NCI-H2227 (cell line): ENCODE results near the gene PROK1.
"Not testable (repeated sequence)": the region's sequence is repeated elsewhere in the genome, so short reads cannot be mapped to it uniquely, and the experiment has no call there.

Experiments used
- DNase-seq: peaks from one replicate; lab custom pipeline; 2025; ENCODE audit not compliant: unreplicated experiment; lab: John Stamatoyannopoulos, UW

PROK1 gene, protein sequence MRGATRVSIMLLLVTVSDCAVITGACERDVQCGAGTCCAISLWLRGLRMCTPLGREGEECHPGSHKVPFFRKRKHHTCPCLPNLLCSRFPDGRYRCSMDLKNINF

DNA sequence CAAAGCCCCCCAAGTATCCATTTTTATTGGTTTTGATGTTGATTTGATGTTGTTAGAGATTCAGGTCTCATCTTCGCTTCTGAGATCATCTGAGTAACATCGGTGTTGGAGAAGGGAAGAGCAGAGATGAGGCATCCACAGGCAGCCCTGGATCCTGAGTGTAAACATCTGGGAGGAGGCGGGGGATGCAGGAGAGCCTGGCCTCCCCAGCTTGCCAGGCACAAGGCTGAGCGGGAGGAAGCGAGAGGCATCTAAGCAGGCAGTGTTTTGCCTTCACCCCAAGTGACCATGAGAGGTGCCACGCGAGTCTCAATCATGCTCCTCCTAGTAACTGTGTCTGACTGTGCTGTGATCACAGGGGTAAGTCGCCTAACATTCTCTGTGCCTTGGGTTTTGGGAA is at the start of gene PROK1:
Gene PROK1, plus strand, starts transcription at position 221 of the 400 bp plus-strand sequence. Its CDS starts 68 bp downstream, at position 289.
- no peak for DNase-seq

DNA sequence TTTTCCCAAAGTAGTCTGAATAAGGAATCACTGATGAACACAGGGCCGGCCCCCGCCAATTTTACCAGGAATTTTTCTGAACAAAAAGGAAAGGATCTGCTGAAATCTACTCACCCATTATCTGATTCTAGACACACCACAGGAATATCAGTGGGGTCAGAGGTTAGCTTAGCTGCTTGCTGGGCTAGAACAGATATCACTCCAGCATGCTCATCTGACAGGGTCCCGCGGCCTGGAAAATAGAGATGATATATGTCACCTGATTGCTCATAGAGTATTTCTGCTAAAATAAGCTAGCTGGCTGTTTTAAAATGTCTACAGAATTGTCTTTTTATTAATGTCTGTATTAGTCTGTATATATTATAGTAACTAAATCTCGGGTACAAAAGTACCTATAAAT is 47.1 kb upstream of the PROK1 start:
- no peak for DNase-seq

DNA sequence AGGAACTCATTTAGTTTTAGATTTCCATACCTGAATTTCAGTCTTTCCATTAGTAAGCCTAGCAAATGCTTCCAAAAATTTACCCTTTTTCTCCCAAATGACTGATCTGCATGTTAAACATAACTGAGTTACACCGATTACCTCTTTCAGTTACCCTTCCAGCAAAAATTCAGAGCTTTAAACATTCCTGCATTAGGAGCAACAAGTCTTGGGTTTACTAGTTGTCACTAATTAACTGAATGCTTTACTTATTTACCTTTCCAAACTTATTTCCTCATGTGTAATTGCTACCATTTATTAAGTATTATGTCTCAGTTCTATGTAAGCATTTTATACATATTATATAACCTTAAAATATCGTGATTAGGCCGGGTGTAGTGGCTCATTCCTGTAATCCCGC is 46.5 kb upstream of the PROK1 start:
- DNase-seq, result no peak

DNA sequence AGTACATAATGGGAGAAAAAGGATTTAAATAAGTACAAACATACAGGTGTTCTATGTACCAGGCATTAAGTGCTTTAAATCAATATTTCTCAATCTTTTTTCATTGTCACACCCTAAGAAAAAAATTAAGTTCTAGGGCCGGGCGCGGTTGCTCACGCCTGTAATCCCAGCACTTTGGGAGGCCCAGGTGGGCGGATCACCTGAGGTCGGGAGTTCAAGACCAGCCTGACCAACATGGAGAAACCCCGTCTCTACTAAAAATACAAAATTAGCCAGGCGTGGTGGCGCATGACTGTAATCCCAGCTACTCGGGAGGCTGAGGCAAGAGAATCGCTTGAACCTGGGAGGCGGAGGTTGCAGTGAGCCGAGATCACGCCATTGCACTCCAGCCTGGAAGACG is 44.5 kb upstream of the PROK1 start:
- DNase-seq, result not testable (repeated sequence)

DNA sequence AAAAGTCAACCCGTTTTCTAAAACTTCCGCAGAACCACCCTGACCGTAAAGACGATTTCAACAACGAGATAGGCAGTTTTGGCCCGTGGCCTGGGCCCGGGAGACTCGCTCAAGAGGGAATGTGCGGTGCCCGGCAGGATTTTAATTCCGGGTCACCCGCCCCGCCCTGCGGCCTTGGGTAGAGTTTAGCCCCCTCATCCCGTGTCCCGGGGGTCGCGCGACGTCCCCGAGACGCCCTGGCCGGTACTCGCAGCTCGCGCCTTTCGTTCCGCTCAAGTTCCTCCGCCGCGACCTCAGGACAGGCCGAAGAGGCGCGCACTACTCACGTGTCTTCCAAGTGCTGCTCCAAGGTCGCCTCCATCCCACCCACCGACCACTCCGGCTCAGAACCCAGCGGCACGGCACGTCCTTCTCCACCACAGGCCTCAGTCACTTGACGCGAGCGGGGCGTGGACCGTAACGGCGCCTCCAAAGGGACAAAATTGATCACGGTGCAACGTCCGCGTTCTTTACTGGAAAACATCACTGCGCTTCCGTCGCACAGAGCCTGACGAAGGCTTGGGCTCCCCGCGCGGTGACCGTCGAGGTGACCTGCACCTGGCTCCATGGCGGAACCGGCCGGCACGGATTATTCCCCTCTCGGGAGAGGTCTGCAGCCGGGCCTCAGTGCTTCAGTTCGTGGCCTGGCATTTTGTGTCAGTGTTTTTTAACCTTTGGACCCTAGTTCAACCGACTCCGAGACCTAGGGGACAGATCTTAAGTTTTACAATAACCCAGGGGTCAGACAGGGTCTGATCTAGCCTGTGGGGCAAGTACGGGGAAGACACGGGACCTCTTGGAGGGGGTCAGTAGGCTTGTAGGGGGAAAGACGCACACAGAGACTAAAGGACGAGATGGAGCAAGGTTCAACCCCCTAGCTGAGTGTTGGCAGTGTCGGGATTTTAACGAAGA is 43.4 kb upstream of the PROK1 start, which contains the start of gene LAMTOR5:
Gene LAMTOR5, minus strand, starts transcription at position 435 of the 951 bp plus-strand sequence. Its CDS starts 74 bp downstream, at position 361.
- peak; percentile 97 for DNase-seq

DNA sequence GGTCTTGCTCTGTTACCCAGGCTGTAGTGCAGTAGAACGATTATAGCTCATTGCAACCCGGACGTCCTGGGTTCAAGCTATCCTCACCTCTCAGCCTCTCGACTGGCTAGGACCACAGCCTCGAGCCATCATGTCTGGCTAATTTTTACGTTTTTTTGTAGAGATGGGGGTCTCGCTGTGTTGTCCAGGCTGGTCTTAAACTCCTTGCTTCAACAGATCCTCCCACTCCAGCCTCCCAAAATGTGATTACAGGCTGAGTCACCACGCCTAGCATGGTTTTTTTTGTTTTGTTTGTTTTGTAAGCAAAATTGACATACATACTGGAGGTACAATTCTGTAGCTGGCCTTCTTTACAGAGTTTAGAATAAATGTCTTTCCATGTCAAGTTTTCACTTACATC is 42.5 kb upstream of the PROK1 start:
- DNase-seq, result no peak

DNA sequence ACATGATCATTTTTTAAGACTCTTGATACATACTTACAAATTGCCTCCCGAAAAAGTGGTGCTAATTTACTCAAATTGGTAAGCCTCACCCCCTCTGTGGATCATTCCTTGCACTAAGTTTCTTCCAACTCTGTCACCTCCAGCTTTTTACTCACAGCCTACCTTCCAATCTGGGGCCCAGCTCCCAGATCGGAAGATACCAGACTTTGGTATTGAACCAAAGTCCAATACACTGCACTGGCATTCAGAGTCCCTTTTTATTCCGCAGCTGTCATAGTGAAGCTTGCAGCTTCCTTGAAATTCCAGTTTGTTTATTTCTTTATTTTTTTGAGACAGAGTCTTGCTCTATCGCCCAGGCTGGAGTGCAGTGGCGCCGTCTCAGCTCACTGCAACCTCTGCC is 41.6 kb upstream of the PROK1 start:
- no peak for DNase-seq

DNA sequence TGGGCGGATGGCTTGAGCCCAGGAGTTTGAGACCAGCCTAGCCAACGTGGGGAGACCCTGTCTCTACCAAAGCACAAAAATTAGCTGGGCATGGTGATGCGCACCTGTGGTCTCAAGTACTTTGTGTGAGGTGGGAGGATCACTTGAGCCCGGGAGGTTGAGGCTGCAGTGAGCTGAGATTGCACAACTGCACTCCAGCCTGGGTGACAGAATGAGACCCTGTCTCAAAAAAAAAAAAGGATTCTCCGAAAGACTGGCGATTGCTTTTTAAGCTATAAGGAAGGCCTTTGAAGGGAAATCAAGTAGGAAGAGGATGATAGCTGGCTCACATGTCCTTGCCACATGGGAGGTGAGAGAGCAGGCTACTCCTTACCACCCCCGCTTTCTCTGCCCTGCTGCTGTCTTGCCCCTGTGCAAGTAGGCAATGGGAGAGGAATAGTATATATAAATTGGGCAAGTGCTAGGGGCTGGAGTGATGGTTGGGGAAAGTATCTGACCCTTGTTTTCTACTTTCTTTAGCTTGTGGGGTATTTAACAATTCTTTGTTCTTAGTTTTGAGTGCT is 39.7 kb upstream of the PROK1 start:
- no peak for DNase-seq

DNA sequence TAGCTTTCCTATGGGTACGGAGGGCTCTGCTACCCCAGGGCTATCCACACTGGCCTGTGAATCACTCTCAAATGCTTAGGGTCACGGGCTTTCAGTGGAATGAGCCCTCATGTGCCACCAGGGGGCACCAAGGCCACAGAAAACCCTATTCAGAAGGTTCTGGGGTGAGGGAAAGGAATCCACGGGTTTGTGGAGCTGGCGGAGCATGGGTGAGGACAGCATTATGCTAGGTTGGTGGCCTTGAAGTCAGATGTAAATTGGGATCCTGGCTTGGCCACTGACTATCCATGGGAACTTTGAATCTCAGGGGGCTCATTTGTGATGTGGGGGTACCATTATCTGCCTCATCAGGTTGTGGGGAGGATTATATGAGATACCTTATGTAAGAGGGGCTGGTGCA is 38.4 kb upstream of the PROK1 start:
- DNase-seq, result peak; percentile 72

DNA sequence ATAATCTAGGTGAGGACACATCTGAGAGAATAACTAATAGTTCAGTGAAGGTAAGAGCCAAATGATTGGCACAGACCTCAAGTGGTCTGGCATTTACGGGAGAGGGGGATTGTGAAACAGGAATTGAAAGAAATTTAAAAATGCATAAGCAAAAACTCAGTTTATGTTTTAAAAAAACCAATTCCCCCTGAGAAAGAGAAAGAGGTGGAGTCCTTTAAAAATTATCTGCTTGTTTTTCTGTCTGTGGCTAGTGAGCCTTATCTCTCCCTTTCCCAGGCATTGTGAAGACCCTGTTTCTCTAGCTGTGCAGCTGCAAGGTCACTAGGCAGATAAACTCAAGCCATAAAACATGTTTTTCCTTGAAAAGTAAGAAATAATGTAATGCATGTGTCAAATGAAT is 37.9 kb upstream of the PROK1 start:
- DNase-seq, result not testable (repeated sequence)

DNA sequence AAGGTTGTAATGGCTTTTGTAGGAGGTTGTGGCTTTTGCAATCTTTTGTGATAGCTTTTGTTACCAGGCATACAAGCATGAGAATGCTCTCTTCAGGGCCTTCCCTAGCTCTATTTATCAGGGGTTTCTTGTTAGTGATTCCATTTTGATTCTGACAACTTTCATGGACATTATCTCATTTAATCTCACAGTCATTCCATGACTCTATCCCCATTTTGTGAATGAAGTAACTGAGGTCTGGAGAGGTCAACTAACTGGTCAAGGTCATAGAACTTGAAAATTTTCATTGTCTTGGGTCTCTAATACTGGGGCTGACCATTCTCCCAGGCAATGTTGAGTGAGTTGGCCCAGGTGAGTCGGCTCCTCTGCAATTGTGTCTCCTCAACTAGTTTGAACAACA is 32.2 kb upstream of the PROK1 start:
- no peak for DNase-seq

DNA sequence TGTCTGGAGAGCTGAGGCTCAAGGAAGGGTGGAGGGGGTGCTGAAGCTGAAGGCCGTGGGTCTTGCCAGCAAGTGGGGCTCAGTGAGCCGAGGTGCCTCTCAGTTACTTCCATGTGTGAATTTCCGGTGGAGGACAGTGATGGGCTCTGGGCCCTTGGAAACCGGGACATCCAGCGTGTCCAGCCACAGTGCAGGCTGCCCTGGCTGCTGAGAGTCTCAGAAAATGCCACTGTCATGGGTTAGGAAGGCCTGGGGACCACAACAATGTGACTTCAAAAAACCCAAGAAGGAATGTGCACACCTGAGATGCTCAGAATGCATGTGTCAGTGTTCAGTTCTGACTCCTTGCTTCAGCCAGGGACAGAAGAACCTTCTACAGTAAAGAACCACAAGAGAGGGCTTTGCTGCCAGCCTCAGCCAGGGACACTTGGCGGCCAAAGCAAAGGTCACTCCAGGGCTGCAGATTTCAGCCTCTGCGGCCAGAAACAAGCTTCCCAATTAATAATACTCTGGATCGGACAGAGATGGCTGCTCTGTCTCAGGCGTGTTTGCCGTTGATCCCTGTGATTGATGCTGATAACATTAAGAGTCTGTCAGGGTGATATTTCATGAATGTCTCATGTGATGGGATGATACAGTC is 30.8 kb upstream of the PROK1 start:
- no peak for DNase-seq

DNA sequence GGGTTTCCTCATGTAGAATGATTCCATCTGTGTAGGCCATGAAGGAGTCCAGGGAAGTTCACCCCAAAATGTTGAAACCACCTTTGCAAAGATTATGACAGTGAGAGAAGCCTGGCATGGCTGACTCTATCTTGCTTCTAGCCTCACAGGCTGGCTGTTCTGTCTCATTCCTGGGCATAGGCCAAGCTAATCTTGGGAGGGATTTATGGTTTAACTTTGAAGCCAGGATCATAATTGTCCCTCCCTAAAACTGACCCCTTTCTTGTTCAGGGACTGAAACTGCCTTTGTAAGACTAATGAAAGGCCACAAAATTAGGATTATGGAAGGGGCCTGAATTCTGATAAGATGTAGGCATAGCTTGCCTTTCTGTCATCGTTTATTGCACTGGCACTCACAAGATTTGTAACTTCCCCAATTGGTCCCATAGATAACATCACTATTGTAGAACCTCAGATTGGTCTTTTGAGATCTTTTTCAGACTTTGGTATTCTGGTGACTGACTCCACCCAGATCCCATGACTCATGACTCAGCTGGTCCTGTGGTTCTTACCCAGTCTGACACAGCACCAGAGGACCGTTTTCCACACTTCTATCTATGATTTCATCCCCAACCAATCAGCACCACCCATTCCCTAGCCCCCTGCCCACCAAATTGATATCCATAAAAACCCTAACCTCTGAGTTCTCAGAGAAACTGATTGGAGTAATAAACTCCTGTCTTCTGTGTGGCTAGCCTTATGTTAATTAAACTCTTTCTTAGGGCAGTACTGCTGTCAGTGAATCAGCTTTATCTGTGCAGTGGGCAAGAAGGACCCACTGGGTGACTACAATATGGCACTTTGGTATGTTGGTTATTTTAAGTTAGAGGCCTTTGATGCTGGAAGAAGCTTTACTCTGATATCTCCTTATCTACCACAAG is 29.8 kb upstream of the PROK1 start:
- no peak for DNase-seq

DNA sequence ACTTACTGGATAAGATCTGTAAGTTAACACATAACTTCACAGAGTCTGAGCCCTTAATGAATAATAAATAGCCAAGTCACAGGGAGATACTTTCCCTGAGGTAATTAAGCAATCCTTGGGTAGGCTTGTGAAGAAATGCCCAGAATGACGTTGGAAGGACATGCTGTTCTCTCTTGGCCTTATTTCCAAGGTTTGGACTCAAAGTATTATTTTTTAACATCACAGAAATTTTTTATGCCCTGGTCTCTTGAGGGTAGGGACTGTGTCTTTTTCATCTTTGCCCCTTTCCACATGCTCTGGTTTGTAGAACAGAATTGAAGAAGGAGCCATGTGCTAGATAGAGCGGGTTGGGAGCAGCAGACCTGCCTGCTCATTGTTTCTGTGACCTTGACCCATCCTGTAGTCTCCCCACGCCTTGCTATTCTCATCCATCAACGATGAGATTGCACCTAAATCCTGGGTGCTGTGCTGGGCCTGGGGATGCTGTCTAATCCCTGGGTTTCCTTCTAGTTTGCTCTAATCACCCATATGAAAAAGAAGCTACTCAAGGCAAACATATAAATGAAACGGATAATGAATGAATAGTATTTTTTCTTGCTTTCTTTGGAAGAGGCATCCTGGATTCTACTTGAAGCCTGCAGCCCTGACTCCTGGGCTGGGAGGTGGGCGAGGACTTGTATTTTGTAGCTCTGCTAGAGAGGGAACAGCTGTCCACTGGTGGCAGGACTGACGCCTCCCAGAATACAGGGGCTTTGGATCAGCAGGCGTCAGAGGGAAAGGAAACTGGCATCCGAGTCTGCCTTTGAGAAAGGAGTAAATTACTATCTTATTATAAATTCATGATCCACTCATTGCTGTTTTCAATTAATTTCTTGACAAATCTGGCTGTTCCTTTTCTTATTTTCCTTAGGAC is 26.0 kb upstream of the PROK1 start:
- DNase-seq, result peak; percentile 22

DNA sequence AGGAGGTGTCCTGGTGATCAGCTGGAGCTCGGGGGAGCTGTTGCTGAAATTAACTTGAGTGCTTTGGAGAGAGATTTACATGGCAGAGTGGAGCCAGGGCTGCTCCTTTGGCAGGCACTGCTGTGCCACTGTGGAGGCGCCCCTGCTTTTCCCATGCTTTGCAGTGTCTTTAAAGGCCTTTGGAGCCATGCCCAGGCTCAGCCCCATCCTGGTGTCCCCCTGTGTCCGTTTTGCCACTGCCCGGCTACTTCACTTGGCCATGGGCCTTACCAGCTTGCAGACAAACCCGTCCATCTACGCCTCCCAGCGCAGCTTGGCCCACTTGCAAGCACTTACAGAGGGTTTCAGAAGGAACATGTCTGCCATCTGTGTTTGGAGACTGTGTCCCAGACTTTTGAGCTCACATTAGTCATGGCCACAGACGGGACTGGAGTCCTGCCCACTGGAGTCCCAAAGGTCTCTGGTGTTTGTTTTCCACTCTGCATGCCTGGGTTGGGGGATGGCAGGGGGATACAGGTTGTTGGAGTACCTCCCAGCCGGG is 25.3 kb upstream of the PROK1 start:
- DNase-seq, result peak; percentile 27

DNA sequence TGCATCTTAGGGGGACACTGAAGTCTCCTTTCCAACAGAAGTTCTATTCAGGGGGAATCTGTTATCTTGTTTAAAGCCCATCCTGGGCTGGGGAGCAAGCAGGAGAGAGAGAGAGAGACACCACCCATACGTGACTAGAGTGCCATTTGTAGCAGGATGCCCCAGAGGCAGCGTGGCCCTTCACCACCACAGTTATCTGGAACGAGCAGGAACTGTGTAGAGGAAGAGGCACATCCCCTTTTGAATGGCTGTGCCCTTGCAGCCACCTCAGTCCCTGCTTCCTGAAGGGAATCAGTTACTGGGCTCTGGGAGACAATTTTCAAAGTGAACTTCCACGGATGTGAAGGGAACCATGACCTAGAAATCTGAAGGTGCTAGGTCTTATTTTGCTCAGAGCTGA is 24.1 kb upstream of the PROK1 start:
- DNase-seq, result no peak

DNA sequence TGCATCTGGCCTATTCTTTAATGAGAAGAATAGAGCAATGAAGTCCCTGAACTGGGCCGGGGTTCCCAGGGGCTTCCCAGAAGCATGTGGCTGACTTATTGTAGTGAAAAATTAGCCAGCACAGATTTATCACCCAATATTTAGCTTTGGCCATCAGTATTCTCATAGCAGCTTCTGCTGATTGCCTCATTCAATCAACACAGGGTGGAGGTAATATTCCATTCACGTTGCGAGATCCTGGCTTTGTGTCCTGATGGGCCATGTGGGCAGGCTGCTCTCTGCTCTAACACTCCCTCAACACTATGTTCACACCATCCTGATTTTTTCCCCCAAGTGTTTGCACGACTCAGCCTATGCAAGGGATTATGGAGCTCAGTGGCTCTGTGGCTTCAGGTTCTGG is 22.0 kb upstream of the PROK1 start:
- no peak for DNase-seq

DNA sequence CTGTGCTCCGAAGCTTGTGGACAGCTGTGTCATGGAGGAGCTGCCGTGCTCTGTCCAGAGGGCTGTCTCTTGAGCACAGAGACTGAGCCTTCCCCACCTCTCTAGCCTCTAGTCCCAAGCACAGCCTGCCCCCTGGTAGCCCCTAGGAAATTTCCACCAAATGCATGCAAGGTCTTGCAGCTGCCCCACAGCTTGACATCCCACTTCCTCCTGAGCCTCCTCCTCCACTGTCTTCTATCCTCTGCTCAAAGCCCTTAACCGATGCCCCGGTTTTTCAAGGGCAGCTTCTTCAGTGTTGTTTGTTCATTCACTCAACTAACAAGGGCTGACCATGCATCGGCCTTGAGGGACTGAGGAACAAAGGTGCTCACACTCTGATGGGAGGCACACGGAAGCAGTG is 20.6 kb upstream of the PROK1 start:
- no peak for DNase-seq

DNA sequence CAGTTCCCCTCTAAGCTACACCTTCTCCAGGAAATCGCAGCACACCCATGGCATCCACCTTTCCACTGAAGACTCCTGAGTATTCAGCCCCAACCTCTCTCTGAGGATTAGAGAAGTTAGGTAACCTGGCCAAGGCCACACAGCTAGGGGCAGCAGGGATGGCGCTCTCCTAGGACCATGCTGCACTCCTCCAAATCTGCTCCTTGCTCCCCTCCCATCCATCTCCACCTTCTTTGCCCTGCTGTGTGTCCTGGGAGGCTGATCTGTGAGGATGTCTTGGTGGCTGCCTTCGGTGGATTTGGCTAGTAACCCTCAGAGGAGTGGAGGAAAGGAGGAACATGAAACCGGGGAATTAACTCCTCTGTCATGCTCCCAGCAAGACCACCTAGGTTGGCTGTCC is 20.0 kb upstream of the PROK1 start:
- DNase-seq, result no peak
